Activated CD8-positive, alpha-beta T cell treated with anti-CD3 and anti-CD28 coated beads, Interleukin-2, amount 10 ng/mL, durations not matched to agents 7 days and 5 days (primary cell): ENCODE results near the gene HDAC4. TPM values are rescaled to one million over a fixed set of nuclear protein-coding genes. Genes with fewer than 3 reads are reported as not detected.
"Not testable (repeated sequence)": the region's sequence is repeated elsewhere in the genome, so short reads cannot be mapped to it uniquely, and the experiment has no call there.

Source experiments
- ATAC-seq: fragments of 150-1000 bp; cut with Tn5 transposase; one replicate; pipeline ENCODE4 v1.10.0; 2021; ENCODE audit warnings: moderate library complexity
- CTCF ChIA-PET: fragments of 350-600 bp; sonication (Branson Sonifier 250); formaldehyde crosslinking; loops from one replicate; lab custom pipeline; 2021; ENCODE audit warnings: antibody characterized with exemption; lab: Charles Lee
- POLR2A ChIA-PET: fragments of 350-600 bp; sonication (Branson Sonifier 250); formaldehyde crosslinking; loops from one replicate; lab custom pipeline; 2021; ENCODE audit warnings: antibody characterized with exemption; lab: Charles Lee
- DNase-seq: peaks from one replicate; pipeline ENCODE4 v3.0.0-alpha.2; 2020
- H3K27ac Mint-ChIP-seq: one replicate; pipeline ENCODE4 v1.8.0; 2021; ENCODE audit warnings: mild to moderate bottlenecking, mixed read lengths
- H3K27me3 Mint-ChIP-seq: one replicate; pipeline ENCODE4 v1.8.0; 2021; ENCODE audit warnings: low read depth, mixed read lengths
- H3K36me3 Mint-ChIP-seq: one replicate; pipeline ENCODE4 v1.8.0; 2021; ENCODE audit warnings: low read depth, mixed read lengths
- H3K4me1 Mint-ChIP-seq: one replicate; pipeline ENCODE4 v1.8.0; 2021; ENCODE audit warnings: low read depth, mixed read lengths
- H3K4me3 Mint-ChIP-seq: one replicate; pipeline ENCODE4 v1.8.0; 2021; ENCODE audit warnings: mild to moderate bottlenecking, mixed read lengths
- H3K9me3 Mint-ChIP-seq: one replicate; pipeline ENCODE4 v1.8.0; 2022; ENCODE audit warnings: mixed read lengths; ENCODE audit not compliant: insufficient read depth
- total RNA-seq, 2 experiments: library from RNA; stranded (reverse); gene quantifications; one replicate each; pipeline ENCODE4 v1.2.3, GENCODE V29; 2021

The HDAC4 gene
- total RNA-seq, 2 experiments from 2014 or later, result 50.7 to 58.8 TPM

DNA sequence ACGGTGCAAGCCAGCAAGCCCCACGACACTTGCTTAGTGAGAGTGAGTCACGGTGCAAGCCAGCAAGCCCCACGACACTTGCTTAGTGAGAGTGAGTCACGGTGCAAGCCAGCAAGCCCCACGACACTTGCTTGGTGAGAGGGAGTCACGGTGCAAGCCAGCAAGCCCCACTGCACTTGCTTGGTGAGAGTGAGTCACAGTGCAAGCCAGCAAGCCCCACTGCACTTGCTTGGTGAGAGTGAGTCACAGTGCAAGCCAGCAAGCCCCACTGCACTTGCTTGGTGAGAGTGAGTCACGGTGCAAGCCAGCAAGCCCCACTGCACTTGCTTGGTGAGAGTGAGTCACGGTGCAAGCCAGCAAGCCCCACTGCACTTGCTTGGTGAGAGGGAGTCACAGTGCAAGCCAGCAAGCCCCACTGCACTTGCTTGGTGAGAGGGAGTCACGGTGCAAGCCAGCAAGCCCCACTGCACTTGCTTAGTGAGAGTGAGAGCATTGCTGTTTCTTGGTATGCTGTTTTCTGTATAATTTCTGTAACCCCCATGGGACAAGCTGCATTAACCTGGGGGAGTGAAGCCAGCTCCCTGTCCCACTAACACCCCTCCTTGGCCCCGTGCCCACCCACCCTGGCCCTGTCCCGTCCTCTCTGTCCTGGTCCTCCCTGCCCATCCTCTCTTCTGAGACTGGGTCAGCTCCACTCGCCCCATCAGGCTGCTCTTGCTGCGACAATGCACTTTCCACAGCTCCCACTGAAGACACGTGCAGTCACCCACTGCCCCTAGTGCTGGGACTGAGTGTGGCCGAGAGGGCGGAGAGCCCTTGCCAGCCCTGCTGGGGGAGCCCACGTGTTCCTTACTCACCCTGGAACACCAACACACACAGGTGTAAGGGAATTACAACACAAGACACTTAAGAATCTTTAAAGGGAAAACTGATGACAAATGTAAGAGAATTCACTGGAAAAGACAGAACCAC is 331.2 kb downstream of the HDAC4 start:
- H3K9me3 Mint-ChIP-seq, H3K27me3 Mint-ChIP-seq, DNase-seq, CTCF ChIA-PET, ATAC-seq, H3K4me3 Mint-ChIP-seq, POLR2A ChIA-PET, H3K4me1 Mint-ChIP-seq, H3K27ac Mint-ChIP-seq: not testable (repeated sequence)
- H3K36me3 Mint-ChIP-seq, result peaks cover 12% of the 10 kb centered on the region

DNA sequence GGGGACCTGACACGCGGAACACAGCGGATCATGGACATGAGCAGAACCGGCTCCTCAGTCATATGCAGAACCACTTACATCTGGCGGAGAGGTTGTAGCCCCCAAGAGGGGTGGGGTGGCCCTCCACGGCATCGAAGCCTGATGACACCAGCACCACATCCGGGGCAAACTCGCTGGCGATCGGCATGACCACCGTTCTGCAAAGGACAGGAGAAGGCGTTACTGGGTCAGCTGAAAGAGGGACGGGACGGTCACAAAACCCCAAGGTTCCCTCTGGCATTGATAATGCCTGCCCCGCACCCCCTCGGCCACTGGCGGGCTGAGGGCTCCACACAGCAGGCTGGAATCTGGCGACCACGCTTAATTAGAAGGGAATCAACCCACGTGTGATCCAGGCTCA is 332.4 kb downstream of the HDAC4 start:
- no peaks in the 10 kb centered on the region for H3K9me3 Mint-ChIP-seq
- ChIA-PET CTCF (no interaction called here), POLR2A (no interaction called here)
- DNase-seq (no peak), ATAC-seq (no peak)
- H3K27ac Mint-ChIP-seq, result no peak overlapping the region
- no peaks in the 10 kb centered on the region for H3K27me3 Mint-ChIP-seq
- peaks cover 12% of the 10 kb centered on the region for H3K36me3 Mint-ChIP-seq
- H3K4me3 Mint-ChIP-seq, result no peak overlapping the region
- no peaks in the 10 kb centered on the region for H3K4me1 Mint-ChIP-seq

DNA sequence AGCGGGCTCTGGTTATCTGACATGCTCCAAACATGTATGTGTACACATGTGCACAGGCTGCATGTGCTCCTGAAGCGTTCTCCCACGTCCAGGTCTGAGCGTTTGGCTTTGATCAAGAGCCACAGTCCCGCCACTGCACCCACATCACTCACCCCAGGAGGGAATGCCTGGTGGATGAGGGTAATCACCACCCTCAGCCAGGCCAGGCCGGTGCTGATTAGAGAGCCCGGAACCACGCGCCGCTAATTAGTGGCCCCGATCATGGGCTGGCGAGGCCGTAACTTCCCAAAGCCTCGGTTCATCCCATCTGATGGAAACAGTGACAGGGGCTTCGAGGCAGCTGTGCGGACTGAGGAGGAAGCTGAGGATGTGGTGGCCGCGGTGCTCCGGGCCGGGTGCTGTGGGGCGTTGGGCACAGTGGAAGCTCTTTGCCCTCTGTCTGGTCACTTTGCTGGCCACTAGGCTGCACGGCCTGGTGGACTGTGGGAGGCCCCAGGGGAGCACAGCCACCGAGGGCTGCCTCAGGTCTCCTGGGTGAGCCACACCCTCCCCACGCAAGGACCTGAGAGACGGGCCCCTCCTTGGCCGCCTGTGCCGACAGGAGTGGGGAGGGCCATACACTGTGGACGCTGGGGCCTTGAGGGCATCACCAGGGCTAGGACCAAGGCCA is 333.5 kb downstream of the HDAC4 start:
- POLR2A ChIA-PET, result no interaction called here
- H3K27ac Mint-ChIP-seq, result no peak overlapping the region
- H3K4me1 Mint-ChIP-seq, result no peaks in the 10 kb centered on the region
- DNase-seq, result no peak
- CTCF ChIA-PET, result no interaction called here
- peaks cover 12% of the 10 kb centered on the region for H3K36me3 Mint-ChIP-seq
- no peak overlapping the region for H3K4me3 Mint-ChIP-seq
- no peaks in the 10 kb centered on the region for H3K9me3 Mint-ChIP-seq
- ATAC-seq, result no peak
- no peaks in the 10 kb centered on the region for H3K27me3 Mint-ChIP-seq

DNA sequence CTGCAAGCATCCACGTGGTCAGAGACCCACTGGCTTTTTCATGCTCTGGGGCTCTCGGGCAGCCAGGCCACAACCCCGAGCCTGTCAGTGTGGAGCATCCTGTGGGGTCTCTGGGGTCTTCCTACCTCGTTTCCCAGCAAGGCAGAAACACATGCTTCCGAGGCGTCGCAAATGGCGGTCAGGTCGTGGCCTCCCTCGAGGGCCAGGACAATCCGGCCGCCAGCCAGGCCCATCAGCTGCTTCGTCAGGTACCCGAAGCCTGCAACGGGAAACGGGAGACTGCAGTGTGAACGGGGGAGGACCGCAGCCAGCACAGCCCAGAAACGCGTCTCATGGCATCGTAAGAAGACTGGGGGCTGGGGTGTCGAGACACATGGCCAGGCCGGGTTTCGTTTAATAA is 334.2 kb downstream of the HDAC4 start:
- no peak for ATAC-seq
- POLR2A ChIA-PET, result no interaction called here
- DNase-seq, result no peak
- CTCF ChIA-PET, result no interaction called here
- Mint-ChIP-seq H3K36me3 (peaks cover 7% of the 10 kb centered on the region), H3K27ac (no peak overlapping the region), H3K4me1 (no peaks in the 10 kb centered on the region), H3K9me3 (no peaks in the 10 kb centered on the region), H3K27me3 (no peaks in the 10 kb centered on the region), H3K4me3 (no peak overlapping the region)

DNA sequence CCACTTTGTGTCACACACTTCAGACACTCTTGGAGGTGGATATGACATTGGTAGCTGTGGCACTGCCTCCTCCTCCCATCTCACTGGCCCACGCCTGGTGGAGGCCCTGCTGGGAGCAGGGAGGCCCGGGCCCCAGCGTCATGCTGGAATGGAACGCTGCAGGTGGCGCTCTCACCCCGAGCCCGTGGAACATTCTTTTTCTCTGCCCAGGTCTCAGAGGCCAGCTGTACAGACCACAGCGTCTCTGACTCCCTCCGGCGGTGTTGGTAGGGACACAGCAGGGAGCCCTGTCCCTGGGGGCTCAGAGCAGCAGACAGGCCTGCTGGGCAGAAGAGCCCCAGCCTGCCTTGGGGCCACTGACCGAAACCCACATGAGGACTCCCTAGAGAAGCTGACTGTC is 334.9 kb downstream of the HDAC4 start:
- ChIA-PET CTCF (no interaction called here), POLR2A (no interaction called here)
- no peaks in the 10 kb centered on the region for H3K27me3 Mint-ChIP-seq
- DNase-seq, result no peak
- peak; percentile 19 for ATAC-seq
- H3K4me1 Mint-ChIP-seq, result no peaks in the 10 kb centered on the region
- H3K9me3 Mint-ChIP-seq, result no peaks in the 10 kb centered on the region
- no peak overlapping the region for H3K27ac Mint-ChIP-seq
- H3K4me3 Mint-ChIP-seq, result no peak overlapping the region
- peaks cover 10% of the 10 kb centered on the region for H3K36me3 Mint-ChIP-seq

DNA sequence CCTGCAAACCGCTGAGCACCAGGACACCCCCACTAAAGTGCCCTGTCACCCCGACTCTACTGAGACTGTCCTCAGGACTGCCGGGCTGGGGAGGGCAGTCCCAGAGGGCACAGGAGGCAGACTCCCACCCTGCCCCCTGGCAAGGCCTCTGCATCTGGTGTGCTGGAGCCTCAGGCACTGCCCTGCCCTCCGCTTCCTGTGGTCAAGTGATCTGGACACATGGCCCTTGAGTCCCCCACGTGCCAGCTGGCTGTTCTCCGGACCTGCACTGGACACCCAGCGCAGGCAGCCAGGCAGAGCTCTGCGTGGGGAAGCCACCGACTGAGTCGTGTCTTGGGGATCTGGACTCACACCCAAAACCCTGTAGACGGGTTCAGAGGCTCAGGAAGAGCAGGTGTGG is 335.3 kb downstream of the HDAC4 start:
- no peak overlapping the region for H3K4me3 Mint-ChIP-seq
- H3K27ac Mint-ChIP-seq, result no peak overlapping the region
- no peaks in the 10 kb centered on the region for H3K9me3 Mint-ChIP-seq
- no peaks in the 10 kb centered on the region for H3K27me3 Mint-ChIP-seq
- DNase-seq (no peak), ATAC-seq (no peak)
- ChIA-PET POLR2A (no interaction called here), CTCF (no interaction called here)
- peaks cover 11% of the 10 kb centered on the region for H3K36me3 Mint-ChIP-seq
- H3K4me1 Mint-ChIP-seq, result no peaks in the 10 kb centered on the region

DNA sequence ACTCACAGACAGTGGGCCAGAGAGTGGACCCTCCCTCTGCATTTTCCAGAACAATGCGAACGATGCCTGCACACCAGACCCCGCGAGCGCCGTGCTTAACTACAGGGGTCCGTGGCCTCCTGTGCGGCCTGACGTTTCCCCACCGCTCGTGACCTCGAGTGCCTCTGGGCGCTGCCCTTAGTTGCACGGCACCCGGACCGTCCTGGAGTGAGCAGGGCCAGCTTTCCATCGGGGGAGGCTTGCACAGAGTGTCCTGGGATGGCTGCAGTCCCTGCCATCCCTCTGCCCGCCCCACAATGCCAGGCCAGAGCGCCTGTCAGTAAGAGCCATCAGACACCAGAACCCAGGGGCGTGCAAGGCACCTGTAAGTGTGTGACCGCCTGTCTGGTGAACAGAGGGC is 335.9 kb downstream of the HDAC4 start:
- no peaks in the 10 kb centered on the region for H3K9me3 Mint-ChIP-seq
- POLR2A ChIA-PET, result no interaction called here
- H3K27ac Mint-ChIP-seq, result no peak overlapping the region
- H3K4me3 Mint-ChIP-seq, result no peak overlapping the region
- ATAC-seq, result no peak
- peaks cover 11% of the 10 kb centered on the region for H3K36me3 Mint-ChIP-seq
- DNase-seq, result no peak
- no peaks in the 10 kb centered on the region for H3K4me1 Mint-ChIP-seq
- CTCF ChIA-PET, result no interaction called here
- no peaks in the 10 kb centered on the region for H3K27me3 Mint-ChIP-seq

DNA sequence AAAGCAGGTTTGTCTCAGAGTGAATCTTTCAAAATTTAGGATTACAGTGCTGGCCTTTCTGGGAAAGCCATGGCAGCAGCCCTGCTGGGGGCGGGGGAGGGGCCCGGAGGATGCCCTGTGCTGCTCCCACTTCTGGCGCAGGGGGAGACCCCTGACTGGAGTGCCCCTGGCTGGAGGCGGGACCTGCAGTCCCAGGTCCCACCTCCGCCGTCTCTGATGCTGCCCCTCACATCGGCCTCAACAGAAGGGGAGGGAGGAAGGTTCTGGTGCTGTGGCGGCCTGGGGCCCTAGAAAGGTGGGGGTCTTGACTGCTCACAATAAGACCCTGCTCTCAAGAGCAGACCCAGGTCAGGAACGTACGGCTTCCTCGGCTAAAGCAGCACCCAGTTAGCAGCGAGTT is 336.6 kb downstream of the HDAC4 start:
- ATAC-seq (no peak), DNase-seq (no peak)
- no peak overlapping the region for H3K4me3 Mint-ChIP-seq
- peaks cover 11% of the 10 kb centered on the region for H3K36me3 Mint-ChIP-seq
- H3K4me1 Mint-ChIP-seq, result no peaks in the 10 kb centered on the region
- H3K27me3 Mint-ChIP-seq, result no peaks in the 10 kb centered on the region
- CTCF ChIA-PET, result no interaction called here
- H3K9me3 Mint-ChIP-seq, result no peaks in the 10 kb centered on the region
- POLR2A ChIA-PET, result no interaction called here
- no peak overlapping the region for H3K27ac Mint-ChIP-seq

DNA sequence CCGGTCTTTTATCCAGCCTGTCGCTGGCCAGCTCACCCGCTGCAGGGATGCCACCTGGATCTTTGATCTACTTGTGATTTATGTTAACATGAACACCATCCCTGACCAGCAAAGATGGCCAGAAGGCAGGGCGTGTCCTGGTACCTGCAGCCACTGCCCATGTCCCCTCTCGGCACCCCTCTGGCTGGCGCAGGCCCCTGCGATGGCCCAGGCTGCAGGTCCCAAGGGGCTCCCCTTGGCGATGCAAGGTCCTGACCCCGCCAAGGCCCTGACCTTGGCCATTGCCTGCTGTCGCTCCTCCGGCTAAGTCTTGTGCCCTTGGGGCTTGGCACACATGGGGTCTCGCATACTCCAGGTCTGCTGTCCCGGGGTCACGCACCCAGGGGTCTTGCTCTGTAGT is 338.1 kb downstream of the HDAC4 start:
- Mint-ChIP-seq H3K4me1 (no peaks in the 10 kb centered on the region), H3K27ac (no peak overlapping the region), H3K27me3 (no peaks in the 10 kb centered on the region), H3K9me3 (no peaks in the 10 kb centered on the region), H3K36me3 (peaks cover 9% of the 10 kb centered on the region), H3K4me3 (no peak overlapping the region)
- POLR2A ChIA-PET, result no interaction called here
- CTCF ChIA-PET, result no interaction called here
- ATAC-seq (no peak), DNase-seq (no peak)

DNA sequence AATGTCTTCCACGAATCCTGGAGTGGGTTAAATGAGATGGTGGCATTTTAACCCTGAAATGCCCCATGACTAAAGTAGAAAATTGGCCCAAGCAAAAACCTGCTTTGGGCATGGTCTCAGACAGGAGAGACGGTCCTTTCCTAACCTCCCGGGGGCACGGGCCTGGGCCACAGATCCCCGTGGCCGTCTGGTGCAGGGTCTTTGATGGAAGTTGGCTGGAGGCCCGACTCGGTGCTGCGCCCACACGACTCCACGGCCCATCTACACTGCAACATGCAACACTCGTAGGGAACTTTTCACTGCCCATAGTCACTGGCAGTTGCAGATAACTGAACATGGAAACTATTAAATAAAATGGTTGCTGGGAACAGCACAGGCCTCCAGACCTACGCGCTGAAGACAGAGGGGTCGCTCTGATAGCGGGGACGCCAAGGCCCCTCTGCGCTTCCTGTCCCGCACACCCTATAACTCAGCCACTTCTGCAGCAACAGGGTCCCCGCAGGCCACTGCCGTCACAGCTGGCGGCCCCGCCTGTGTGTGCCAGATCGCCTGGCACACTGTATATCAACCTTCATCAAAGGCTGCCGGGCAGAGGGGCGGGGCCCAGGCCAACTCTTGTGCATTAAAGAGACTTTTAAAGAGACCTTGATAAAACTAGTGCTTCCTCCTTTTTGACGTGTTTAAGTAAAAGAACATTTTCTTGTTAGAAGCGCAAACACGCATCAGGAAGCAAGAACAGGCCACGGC is 338.8 kb downstream of the HDAC4 start:
- ATAC-seq (no peak), DNase-seq (no peak)
- no peaks in the 10 kb centered on the region for H3K27me3 Mint-ChIP-seq
- ChIA-PET CTCF (no interaction called here), POLR2A (no interaction called here)
- H3K9me3 Mint-ChIP-seq, result no peaks in the 10 kb centered on the region
- no peak overlapping the region for H3K4me3 Mint-ChIP-seq
- peaks cover 9% of the 10 kb centered on the region for H3K36me3 Mint-ChIP-seq
- H3K27ac Mint-ChIP-seq, result no peak overlapping the region
- H3K4me1 Mint-ChIP-seq, result no peaks in the 10 kb centered on the region

DNA sequence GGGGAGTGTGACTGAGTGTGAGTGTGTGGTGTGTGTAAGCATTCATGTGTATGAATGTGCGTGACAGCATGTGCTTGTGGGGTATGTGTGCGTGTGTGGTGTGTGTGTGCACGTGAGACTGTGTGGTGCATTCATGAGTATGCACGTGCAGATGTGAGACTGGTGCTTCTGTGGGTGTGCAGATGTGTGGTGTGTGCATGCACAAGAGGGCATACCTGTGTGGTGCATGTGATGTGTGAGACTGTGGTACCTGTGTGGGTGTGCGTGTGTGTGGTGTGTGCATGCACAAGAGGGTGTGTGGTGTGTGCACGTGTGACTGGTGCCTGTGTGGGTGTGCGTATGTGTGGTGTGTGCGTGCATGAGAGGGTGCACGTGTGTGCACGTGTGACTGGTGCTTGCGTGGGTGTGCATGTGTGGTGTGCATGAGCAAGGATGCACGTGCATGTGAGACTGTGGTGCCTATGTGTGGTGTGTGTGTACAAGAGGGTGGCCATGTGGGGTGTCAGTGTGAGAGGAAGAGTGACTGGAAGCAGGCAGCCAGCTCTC is 339.6 kb downstream of the HDAC4 start:
- Mint-ChIP-seq H3K4me3 (no peak overlapping the region), H3K36me3 (peaks cover 7% of the 10 kb centered on the region), H3K9me3 (no peaks in the 10 kb centered on the region), H3K4me1 (no peaks in the 10 kb centered on the region), H3K27ac (no peak overlapping the region), H3K27me3 (no peaks in the 10 kb centered on the region)
- DNase-seq (no peak), ATAC-seq (no peak)
- ChIA-PET POLR2A (no interaction called here), CTCF (no interaction called here)

DNA sequence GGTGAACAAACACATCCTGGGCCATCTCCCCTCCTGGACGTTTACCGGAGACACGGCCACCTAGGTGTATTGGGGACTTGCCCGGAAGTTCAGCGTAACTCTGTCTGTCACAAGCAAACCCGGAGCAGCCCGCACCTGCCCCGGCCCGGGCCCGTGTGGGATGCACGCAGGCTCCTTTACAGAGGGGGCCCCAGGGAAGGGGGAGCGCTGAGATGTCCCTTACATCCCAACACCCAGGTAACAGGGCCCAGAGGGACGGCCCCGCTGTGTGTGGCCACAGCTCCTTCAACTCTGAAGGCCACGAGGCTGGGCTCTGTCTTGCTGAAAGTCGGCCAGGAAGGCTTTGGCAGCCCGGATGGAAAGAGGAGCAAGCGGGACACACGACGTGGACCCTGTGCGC is 340.1 kb downstream of the HDAC4 start:
- H3K27ac Mint-ChIP-seq, result no peak overlapping the region
- H3K4me3 Mint-ChIP-seq, result no peak overlapping the region
- ChIA-PET POLR2A (no interaction called here), CTCF (no interaction called here)
- no peaks in the 10 kb centered on the region for H3K4me1 Mint-ChIP-seq
- no peaks in the 10 kb centered on the region for H3K9me3 Mint-ChIP-seq
- H3K27me3 Mint-ChIP-seq, result no peaks in the 10 kb centered on the region
- no peak for DNase-seq
- ATAC-seq, result no peak
- H3K36me3 Mint-ChIP-seq, result peaks cover 5% of the 10 kb centered on the region
